ENCODE results near the gene CTTNBP2NL.

Gene CTTNBP2NL

DNA sequence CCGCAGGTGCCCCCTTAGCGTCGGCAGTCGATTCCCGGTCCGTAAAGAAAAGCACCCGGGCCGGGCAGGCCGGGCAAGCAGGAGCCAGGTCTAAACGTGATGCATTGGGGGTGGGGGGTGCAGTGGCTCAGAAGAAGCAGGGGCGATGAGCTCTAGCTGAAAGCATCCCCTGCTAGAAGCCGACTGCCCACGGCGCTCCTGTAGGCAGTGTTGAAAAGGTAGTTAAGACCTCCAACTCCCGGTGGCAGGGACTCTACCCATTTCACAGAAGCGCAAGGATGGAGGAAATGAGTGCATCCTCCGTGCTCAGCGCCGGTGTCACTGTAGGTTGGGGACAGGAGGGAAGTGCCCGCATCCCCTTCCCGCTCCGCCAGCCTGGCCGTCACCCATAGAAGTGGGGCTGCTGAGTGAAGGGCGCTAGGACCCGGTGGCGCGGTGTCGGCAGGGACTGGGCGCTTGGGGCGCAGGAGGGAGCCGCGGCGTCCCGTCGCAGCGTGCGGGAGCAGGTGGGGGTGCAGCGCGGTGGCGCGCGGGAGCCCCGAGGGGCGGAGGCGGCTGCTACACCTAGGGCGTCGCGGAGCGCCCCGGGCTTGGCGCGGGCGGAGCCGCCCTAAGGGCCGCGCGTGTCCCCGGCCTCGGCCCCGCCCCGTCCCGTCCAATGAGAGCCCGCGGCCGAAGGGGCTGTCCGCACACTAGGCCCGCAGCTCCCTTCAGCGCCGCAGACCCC, 112.4 kb downstream of the CTTNBP2NL start, which contains the start of gene WNT2B:
TSS of gene WNT2B (plus strand) at position 688 of the 727 bp plus-strand sequence. CDS start 298 bp downstream, outside the sequence.
- DNase-seq, result peak; percentile 34 to 35

GRCh38 chr1:112509005-112509659, 113.1 kb downstream of the CTTNBP2NL start:
- peak in 1 of 2 experiments; percentile 10 for DNase-seq

DNA sequence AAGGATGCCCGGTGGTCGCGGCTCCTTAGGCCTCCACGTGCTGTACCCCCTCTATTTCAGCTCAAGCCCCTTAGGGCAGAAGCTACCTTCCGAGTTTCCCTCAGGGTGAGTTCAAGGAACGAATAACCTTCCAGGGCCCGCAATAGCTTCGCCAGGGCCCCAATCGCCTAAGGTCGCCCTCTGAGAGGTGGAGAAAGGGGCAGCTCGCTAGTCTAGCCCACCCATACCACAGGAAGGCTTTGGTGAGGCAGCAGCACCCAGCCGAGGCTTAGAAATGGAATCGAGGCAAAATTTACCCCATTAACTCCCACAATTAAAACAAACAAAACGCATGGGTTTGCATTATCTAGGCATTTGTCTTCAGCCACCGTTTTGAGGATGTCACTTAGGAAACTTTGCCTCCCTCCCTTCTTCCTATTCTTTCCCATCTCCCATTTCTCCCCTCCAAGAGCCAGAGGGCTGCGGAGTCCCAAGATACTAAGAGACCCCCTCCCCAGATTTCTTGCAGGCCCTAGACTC, 113.7 kb downstream of the CTTNBP2NL start:
- no peak for DNase-seq

DNA sequence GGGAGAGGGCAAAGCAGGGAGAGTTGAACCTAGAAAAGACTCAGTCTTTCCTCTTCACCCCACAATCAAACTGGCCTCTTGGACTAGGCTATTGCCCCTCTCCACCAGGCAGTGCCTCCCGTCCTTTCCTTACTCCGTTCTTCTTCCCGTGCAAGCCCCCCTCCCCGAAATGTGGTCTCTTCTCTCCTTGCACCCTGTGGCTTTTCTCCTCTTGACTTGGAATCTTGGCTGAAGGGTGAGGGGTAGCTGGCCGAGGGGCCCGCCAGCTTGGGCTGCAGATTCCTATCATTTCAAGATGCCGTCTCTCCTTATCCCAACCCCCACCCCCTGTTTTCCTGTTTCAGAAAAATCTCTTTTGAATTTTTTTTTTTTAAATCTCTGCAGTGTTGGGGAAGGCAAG, 114.3 kb downstream of the CTTNBP2NL start:
- DNase-seq, result no peak

Measured in activated CD4-positive, alpha-beta T cell treated with anti-CD3 and anti-CD28 coated beads, Interleukin-2, amount 50 U/mL, for 4 hours (primary cell).